IMR-90 (cell line): Measurements from ENCODE around the gene SH3TC1.

Experiments used
- CEBPB ChIP-seq: IDR thresholded peaks from 2 replicates; pipeline ENCODE4 v1.6.1; 2012; ENCODE audit warnings: low read depth, low read length, improper control_type of control experiment
- POLR2A ChIP-seq: IDR thresholded peaks from 2 replicates; pipeline ENCODE4 v1.6.1; 2012; ENCODE audit warnings: mild to moderate bottlenecking, low read depth, low read length
- RAD21 ChIP-seq: IDR thresholded peaks from 2 replicates; pipeline ENCODE4 v1.6.1; 2012; ENCODE audit warnings: low read length, improper control_type of control experiment
- RCOR1 ChIP-seq: IDR thresholded peaks from 2 replicates; pipeline ENCODE4 v1.6.1; 2012; ENCODE audit warnings: mild to moderate bottlenecking, low read length, improper control_type of control experiment; ENCODE audit not compliant: insufficient replicate concordance
- RFX5 ChIP-seq: IDR thresholded peaks from 2 replicates; pipeline ENCODE4 v1.8.0; 2012; ENCODE audit warnings: low read depth, mild to moderate bottlenecking, low read length, moderate library complexity
- TF ChIP-seq, protein P1 (sequence below): conservative IDR thresholded peaks from 2 replicates; pipeline ENCODE4 v1.5.1; 2012; ENCODE audit warnings: mild to moderate bottlenecking, low read depth, low read length, improper control_type of control experiment

DNA sequence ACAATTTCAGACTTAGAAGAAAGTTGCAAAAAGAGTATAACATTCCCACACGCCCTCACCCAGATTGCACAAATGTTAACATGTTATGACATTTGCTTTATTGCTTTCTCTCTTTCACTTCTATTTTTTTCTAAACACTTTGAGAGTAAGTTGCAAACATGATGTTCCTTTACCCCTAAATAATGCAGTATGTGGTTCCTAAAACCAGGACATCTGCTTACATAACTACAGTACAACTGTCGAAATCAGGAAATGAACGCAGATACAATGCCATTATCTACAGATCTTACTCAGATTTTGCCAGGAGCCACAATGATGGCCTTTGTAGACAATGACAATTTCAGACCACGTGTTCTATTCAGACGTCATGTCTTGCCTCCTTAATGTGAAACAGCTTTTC lies 22.4 kb downstream of the SH3TC1 start:
- TF ChIP-seq, protein P1, sequence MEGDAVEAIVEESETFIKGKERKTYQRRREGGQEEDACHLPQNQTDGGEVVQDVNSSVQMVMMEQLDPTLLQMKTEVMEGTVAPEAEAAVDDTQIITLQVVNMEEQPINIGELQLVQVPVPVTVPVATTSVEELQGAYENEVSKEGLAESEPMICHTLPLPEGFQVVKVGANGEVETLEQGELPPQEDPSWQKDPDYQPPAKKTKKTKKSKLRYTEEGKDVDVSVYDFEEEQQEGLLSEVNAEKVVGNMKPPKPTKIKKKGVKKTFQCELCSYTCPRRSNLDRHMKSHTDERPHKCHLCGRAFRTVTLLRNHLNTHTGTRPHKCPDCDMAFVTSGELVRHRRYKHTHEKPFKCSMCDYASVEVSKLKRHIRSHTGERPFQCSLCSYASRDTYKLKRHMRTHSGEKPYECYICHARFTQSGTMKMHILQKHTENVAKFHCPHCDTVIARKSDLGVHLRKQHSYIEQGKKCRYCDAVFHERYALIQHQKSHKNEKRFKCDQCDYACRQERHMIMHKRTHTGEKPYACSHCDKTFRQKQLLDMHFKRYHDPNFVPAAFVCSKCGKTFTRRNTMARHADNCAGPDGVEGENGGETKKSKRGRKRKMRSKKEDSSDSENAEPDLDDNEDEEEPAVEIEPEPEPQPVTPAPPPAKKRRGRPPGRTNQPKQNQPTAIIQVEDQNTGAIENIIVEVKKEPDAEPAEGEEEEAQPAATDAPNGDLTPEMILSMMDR = no peak
- no peak for TF ChIP-seq RCOR1
- TF ChIP-seq POLR2A = no peak
- TF ChIP-seq CEBPB = no peak
- no peak for TF ChIP-seq RFX5
- TF ChIP-seq RAD21 = no peak
